PC-9 (cell line): ENCODE measurements around the gene SETDB2. TPM values are rescaled to one million over a fixed set of nuclear protein-coding genes. Genes with fewer than 3 reads are reported as not detected.
A peak's percentile ranks its signal among the peaks of the same experiment; 100 is the strongest.
"Not testable (repeated sequence)": the region's sequence is repeated elsewhere in the genome, so short reads cannot be mapped to it uniquely, and the experiment has no call there.

Experiments
- BruUV-seq: library from RNA; stranded (reverse); fragments of 400-500 nt; replicated peaks from 2 replicates; lab custom pipeline; 2021; lab: Mats Ljungman, UMichigan
- CTCF ChIA-PET: fragments of 300-600 bp; sonication (Branson Sonifier 250); formaldehyde crosslinking; loops from one replicate; lab custom pipeline; 2022; ENCODE audit warnings: antibody characterized with exemption; lab: Charles Lee
- POLR2A ChIA-PET: fragments of 300-600 bp; sonication (Branson Sonifier 250); formaldehyde crosslinking; loops from one replicate; lab custom pipeline; 2022; ENCODE audit warnings: antibody characterized with exemption; ENCODE audit not compliant: unreplicated experiment; lab: Charles Lee
- DNase-seq, 2 experiments: peaks; one replicate each; pipeline versions ENCODE4 v3.0.0 to v3.0.0-alpha.2; 2015 to 2022; ENCODE audit warnings: mixed read lengths in 1 of 2
- H2AFZ ChIP-seq: fragments of 200-600 bp; sonication (generic); 2 replicates; pipeline ENCODE4 v1.8.1; 2017; ENCODE audit warnings: antibody characterized with exemption
- H3F3A ChIP-seq: fragments of 200-600 bp; sonication (generic); 2 replicates; pipeline ENCODE4 v1.8.1; 2017; ENCODE audit warnings: antibody characterized with exemption, mild to moderate bottlenecking, low read depth; ENCODE audit not compliant: insufficient read depth
- H3K27ac ChIP-seq: fragments of 200-600 bp; sonication (generic); 2 replicates; pipeline ENCODE4 v1.6.1; 2016; ENCODE audit warnings: mixed run types
- H3K27me3 ChIP-seq: fragments of 200-600 bp; sonication (generic); 2 replicates; pipeline ENCODE4 v1.6.1; 2016; ENCODE audit warnings: low read depth, mixed run types; ENCODE audit not compliant: insufficient read depth
- H3K36me3 ChIP-seq: fragments of 200-600 bp; sonication (generic); 2 replicates; pipeline ENCODE4 v1.6.1; 2016; ENCODE audit warnings: low read depth, mixed run types
- H3K4me1 ChIP-seq: fragments of 200-600 bp; sonication (generic); replicated peaks from 2 replicates; pipeline ENCODE4 v1.6.1; 2016; ENCODE audit warnings: mixed run types; ENCODE audit not compliant: insufficient read depth
- H3K4me2 ChIP-seq: fragments of 200-600 bp; sonication (generic); 2 replicates; pipeline ENCODE4 v1.6.1; 2017; ENCODE audit warnings: mixed run types
- H3K4me3 ChIP-seq: fragments of 200-600 bp; sonication (generic); 2 replicates; pipeline ENCODE4 v1.6.1; 2016; ENCODE audit warnings: mixed run types
- H3K79me2 ChIP-seq: fragments of 200-600 bp; sonication (generic); 2 replicates; pipeline ENCODE4 v1.6.1; 2017; ENCODE audit warnings: low read depth, mixed run types
- H3K9me2 ChIP-seq: fragments of 200-600 bp; sonication (generic); 2 replicates; pipeline ENCODE4 v1.8.1; 2017; ENCODE audit warnings: mild to moderate bottlenecking; ENCODE audit not compliant: insufficient read depth
- H3K9me3 ChIP-seq: fragments of 200-600 bp; sonication (generic); 2 replicates; pipeline ENCODE4 v1.8.1; 2016; ENCODE audit warnings: low read depth; ENCODE audit not compliant: insufficient read depth
- H4K20me1 ChIP-seq: fragments of 200-600 bp; sonication (generic); 2 replicates; pipeline ENCODE4 v1.8.1; 2017; ENCODE audit not compliant: insufficient read depth
- EZH2 ChIP-seq: fragments of 200-600 bp; sonication (generic); IDR thresholded peaks from 2 replicates; pipeline ENCODE4 v1.8.0; 2017; ENCODE audit warnings: antibody characterized with exemption, low read depth
- intact Hi-C: fragments of 100-400 bp; cut with micrococcal nuclease; formaldehyde crosslinking; loops from one replicate; pipeline ENCODE4 v1.10.0; 2022; ENCODE audit not compliant: unreplicated experiment
- total RNA-seq: library from RNA; stranded (reverse); gene quantifications from 2 replicates; pipeline ENCODE4 v1.2.3, GENCODE V29; 2021
- TF ChIP-seq, protein P1 (sequence below): fragments of 200-600 bp; sonication (generic); conservative IDR thresholded peaks from 2 replicates; pipeline ENCODE4 v1.6.1; 2017; ENCODE audit warnings: mixed run types, antibody characterized with exemption, mild to moderate bottlenecking, moderate library complexity

Gene SETDB2
- total RNA-seq, 1 experiment from 2014 or later = 6.9 TPM

DNA sequence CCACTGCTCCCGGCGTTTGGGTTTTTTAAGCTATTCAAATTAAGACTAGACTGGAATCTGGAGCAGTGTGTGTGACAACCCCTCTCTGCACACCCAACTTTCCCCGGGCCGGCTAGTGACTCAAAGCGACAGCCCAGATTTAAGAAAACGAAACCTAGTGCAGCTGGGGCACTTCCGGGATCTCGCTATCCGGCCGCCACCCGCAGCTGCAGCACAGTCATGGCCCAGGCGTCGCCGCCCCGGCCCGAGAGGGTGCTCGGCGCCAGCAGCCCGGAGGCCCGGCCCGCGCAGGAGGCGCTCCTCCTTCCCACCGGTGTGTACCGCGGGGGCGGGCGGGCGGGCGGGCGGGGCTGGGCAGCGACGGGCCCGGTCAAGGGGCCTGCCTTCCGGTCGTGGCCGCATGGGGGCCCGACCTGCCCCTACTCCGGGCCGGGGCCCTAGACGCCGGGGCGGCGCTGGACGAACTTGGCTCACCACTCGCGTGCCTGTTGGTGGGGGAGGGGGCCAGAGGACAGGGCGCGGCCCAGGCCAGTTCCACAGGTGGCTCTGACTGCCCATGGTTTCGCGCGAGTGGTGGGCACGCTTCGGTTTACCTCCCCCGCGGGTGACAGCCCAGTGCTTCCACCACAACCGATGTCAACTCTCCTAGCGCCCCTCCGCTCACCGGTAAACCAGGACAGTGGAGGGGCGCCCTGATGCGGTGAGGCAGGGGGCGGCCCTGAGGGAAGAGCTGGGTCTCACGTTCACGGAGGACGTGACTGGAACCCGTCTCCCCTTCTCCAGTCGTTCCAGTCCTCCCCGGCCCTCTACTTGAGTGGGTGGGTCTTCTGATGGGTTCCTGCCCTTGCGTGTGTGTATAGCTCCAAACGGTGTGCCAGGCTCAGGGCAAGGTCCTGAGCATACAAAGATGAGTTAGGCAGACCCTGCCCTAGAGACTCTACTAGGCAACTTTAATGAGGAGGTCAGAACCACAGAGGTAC is 52.0 kb downstream of the SETDB2 start, which contains the start of gene PHF11:
Gene PHF11 (plus strand): TSS at position 171 of the 980 bp plus-strand sequence. CDS start 49 bp downstream, at position 220.
- H3K4me2 ChIP-seq = peak within 1 kb of the TSS; percentile 88
- POLR2A ChIA-PET = interaction anchor here (0.6 to 0.7 kb wide), 3 partner anchors 52 to 440 kb away, joined by 3 to 4 read pairs (median 3); partner anchors contain the start of genes CAB39L, SETDB2 and SPRYD7
- H3K27me3 ChIP-seq = no peaks in the 10 kb centered on the region
- peak within 1 kb of the TSS; percentile 90 for H2AFZ ChIP-seq
- H3K4me3 ChIP-seq = peak within 1 kb of the TSS; percentile 64
- intact Hi-C loops = loop anchor here (1.0 to 10.0 kb wide), 3 partner anchors 51 to 191 kb away; partner anchors contain the start of genes CAB39L, RCBTB1 and SETDB2
- peaks cover 15% of the 10 kb centered on the region for H3K4me1 ChIP-seq
- no peak for TF ChIP-seq EZH2
- TF ChIP-seq, protein P1, sequence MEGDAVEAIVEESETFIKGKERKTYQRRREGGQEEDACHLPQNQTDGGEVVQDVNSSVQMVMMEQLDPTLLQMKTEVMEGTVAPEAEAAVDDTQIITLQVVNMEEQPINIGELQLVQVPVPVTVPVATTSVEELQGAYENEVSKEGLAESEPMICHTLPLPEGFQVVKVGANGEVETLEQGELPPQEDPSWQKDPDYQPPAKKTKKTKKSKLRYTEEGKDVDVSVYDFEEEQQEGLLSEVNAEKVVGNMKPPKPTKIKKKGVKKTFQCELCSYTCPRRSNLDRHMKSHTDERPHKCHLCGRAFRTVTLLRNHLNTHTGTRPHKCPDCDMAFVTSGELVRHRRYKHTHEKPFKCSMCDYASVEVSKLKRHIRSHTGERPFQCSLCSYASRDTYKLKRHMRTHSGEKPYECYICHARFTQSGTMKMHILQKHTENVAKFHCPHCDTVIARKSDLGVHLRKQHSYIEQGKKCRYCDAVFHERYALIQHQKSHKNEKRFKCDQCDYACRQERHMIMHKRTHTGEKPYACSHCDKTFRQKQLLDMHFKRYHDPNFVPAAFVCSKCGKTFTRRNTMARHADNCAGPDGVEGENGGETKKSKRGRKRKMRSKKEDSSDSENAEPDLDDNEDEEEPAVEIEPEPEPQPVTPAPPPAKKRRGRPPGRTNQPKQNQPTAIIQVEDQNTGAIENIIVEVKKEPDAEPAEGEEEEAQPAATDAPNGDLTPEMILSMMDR = no peak
- no peaks in the 10 kb centered on the region for H3K79me2 ChIP-seq
- H3F3A ChIP-seq = peaks cover 35% of the 10 kb centered on the region
- H3K9me2 ChIP-seq = no peaks in the 10 kb centered on the region
- H3K27ac ChIP-seq = peak within 1 kb of the TSS; percentile 72
- BruUV-seq = no TSS peak
- no peaks in the 10 kb centered on the region for H3K36me3 ChIP-seq
- no peaks in the 10 kb centered on the region for H4K20me1 ChIP-seq
- CTCF ChIA-PET = interaction anchor here (0.7 kb wide), 1 partner anchor 44 kb away, joined by 4 read pairs; no protein-coding TSS in a partner anchor
- peak; percentile 67 to 68 for DNase-seq
- no peaks in the 10 kb centered on the region for H3K9me3 ChIP-seq

DNA sequence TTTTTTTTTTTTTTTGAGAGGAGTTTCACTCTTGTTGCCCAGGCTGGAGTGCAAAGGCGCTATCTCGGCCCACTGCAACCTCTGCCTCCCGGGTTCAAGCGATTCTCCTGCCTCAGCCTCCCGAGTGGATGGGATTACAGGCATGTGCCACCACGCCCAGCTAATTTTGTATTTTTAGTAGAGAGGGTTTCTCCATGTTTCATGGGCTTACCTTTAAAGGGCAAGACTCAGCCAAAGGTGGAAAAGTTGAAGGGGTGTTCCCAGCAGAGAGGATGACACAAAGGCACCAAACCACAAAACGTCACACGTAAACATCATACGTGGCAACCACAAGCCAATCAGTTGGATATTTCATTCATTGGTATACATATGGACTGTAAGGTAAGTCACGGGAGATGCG is 52.8 kb downstream of the SETDB2 start:
- peaks cover 15% of the 10 kb centered on the region for H3K4me1 ChIP-seq
- H3K27me3 ChIP-seq, POLR2A ChIA-PET, H2AFZ ChIP-seq, H4K20me1 ChIP-seq, H3K4me2 ChIP-seq, BruUV-seq, H3K9me3 ChIP-seq, H3K36me3 ChIP-seq, H3K79me2 ChIP-seq, H3K9me2 ChIP-seq, DNase-seq, H3K4me3 ChIP-seq, H3K27ac ChIP-seq: not testable (repeated sequence)
- H3F3A ChIP-seq = peaks cover 35% of the 10 kb centered on the region
- CTCF ChIA-PET = interaction anchor here (0.7 kb wide), 1 partner anchor 43 kb away, joined by 4 read pairs; no protein-coding TSS in a partner anchor
- intact Hi-C loops = loop anchor here (10.0 kb wide), 1 partner anchor 192 kb away; no protein-coding TSS in a partner anchor

- Histone ChIP-seq H3K4me1 (peaks cover 15% of the 10 kb centered on the region), H3K9me2 (no peaks in the 10 kb centered on the region), H3K27me3 (no peaks in the 10 kb centered on the region), H3F3A (peaks cover 35% of the 10 kb centered on the region), H3K27ac (no peak overlapping the region; the same call in 1 of the 2 replicates), H3K79me2 (no peaks in the 10 kb centered on the region), H3K9me3 (no peaks in the 10 kb centered on the region), H4K20me1 (no peaks in the 10 kb centered on the region), H2AFZ (no peak overlapping the region), H3K4me2 (no peak overlapping the region), H3K4me3 (no peak overlapping the region), H3K36me3 (no peaks in the 10 kb centered on the region)
- CTCF ChIA-PET = no interaction called here
- intact Hi-C loops = loop anchor here (10.0 kb wide), 1 partner anchor 192 kb away; no protein-coding TSS in a partner anchor
- BruUV-seq = TSS peak; percentile 32
- no peak for DNase-seq
- POLR2A ChIA-PET = no interaction called here
- TF ChIP-seq EZH2 = no peak
- TF ChIP-seq, protein P1 = no peak
Observed at GRCh38 chr13:49497272-49497671, 53.2 kb downstream of the SETDB2 start.
